ENCODE data around the gene ACSF3.
"Not testable (repeated sequence)": the region's sequence is repeated elsewhere in the genome, so short reads cannot be mapped to it uniquely, and the experiment has no call there.

The ACSF3 gene

GRCh38 chr16:89150090-89150835 is 56.6 kb downstream of the ACSF3 start:
- no peak for DNase-seq

GRCh38 chr16:89150981-89151380 is 57.3 kb downstream of the ACSF3 start:
- DNase-seq = no peak

- no peak for DNase-seq
These were observed 59.4 kb downstream of the ACSF3 start for GRCh38 chr16:89152831-89153700.

GRCh38 chr16:89153848-89154271 is 60.2 kb downstream of the ACSF3 start:
- no peak for DNase-seq

- DNase-seq = no peak
These were observed 60.9 kb downstream of the ACSF3 start for GRCh38 chr16:89154390-89155183.

GRCh38 chr16:89155184-89155679 is 61.6 kb downstream of the ACSF3 start:
- no peak for DNase-seq

GRCh38 chr16:89155851-89156739 is 62.4 kb downstream of the ACSF3 start:
- no peak for DNase-seq

- DNase-seq = no peak
These were observed 63.3 kb downstream of the ACSF3 start for GRCh38 chr16:89156740-89157645.

GRCh38 chr16:89157778-89158177 is 64.1 kb downstream of the ACSF3 start:
- DNase-seq = no peak

- no peak for DNase-seq
These were observed 65.6 kb downstream of the ACSF3 start for GRCh38 chr16:89159066-89159849.

- no peak for DNase-seq
These were observed 66.2 kb downstream of the ACSF3 start for GRCh38 chr16:89159850-89160354.

- DNase-seq = no peak
These were observed 67.5 kb downstream of the ACSF3 start for GRCh38 chr16:89160977-89161701.

GRCh38 chr16:89161763-89162713 is 68.4 kb downstream of the ACSF3 start:
- DNase-seq = no peak

- no peak for DNase-seq
These were observed 69.6 kb downstream of the ACSF3 start for GRCh38 chr16:89163297-89163696.

- DNase-seq = no peak
These were observed 70.8 kb downstream of the ACSF3 start for GRCh38 chr16:89164436-89164835.

- no peak for DNase-seq
These were observed 71.4 kb downstream of the ACSF3 start for GRCh38 chr16:89164847-89165680.

GRCh38 chr16:89165681-89165979 is 72.0 kb downstream of the ACSF3 start:
- DNase-seq = not testable (repeated sequence)
